ENCODE measurements around the gene NRG4. TPM values are rescaled to one million over a fixed set of nuclear protein-coding genes. Genes with fewer than 3 reads are reported as not detected.
A peak's percentile ranks its signal among the peaks of the same experiment; 100 is the strongest.

The NRG4 gene
- total and polyA plus RNA-seq, 9 of the 15 experiments (the other 6 are each of a cell fraction or from before 2014, with no cell fraction given), result 0.33 to 2.5 (median 0.76) TPM

- TF ChIP-seq ZNF318 (IDR thresholded peaks at IDR 0.05; ENCODE audit: borderline replicate concordance in 1 of 2, low read depth in 1 of 2), result no peak
- no peak for TF ChIP-seq ATF7 (IDR thresholded peaks at IDR 0.05)
- TF ChIP-seq DPF2 (IDR thresholded peaks at IDR 0.05), result no peak
These were observed 18.0 kb downstream of the NRG4 start (continued) for GRCh38 chr15:75994220-75994619.

GRCh38 chr15:75992897-75993296 is 19.3 kb downstream of the NRG4 start:
- no peaks in the 10 kb centered on the region for H3K79me2 ChIP-seq (ENCODE audit: control insufficient read depth, insufficient read depth, low read length)
- intact Hi-C loops (cut with micrococcal nuclease) (no loop called here), in situ Hi-C loops (cut with MboI) (no loop called here)
- POLR2A ChIA-PET, result interaction anchor here (0.8 kb wide), 1 partner anchor 687 kb away, joined by 3 read pairs; no protein-coding TSS in a partner anchor
- H3K27me3 ChIP-seq (ENCODE audit: control insufficient read depth in 2 of 2, insufficient read depth in 2 of 2, low read length in 2 of 2), result peaks cover 0 to 4% of the 10 kb centered on the region in 2 experiments; a peak in 1 of 5 replicates
- H3K4me2 ChIP-seq (ENCODE audit: insufficient read depth, low read length), result no peak overlapping the region
- no peaks in the 10 kb centered on the region for H3K9me1 ChIP-seq (ENCODE audit: control insufficient read depth, insufficient read depth, low read length)
- H3K36me3 ChIP-seq (ENCODE audit: control insufficient read depth, insufficient read depth, low read length), result no peaks in the 10 kb centered on the region
- no peak for FAIRE-seq
- CTCF ChIA-PET (ENCODE audit: low intra/inter-chr PET ratio), result no interaction called here
- no peak for ATAC-seq
- no peak overlapping the region for H3K27ac ChIP-seq (ENCODE audit: extremely low read depth, low read depth, low read length)
- no peak overlapping the region for H2AFZ ChIP-seq (ENCODE audit: low read depth, low read length)
- H3K4me3 ChIP-seq, result no peak overlapping the region
- BruUV-seq (replicated peaks), result no TSS peak
- no peaks in the 10 kb centered on the region for H3K4me1 ChIP-seq (replicated peaks in 1 of 2; ENCODE audit: control insufficient read depth in 2 of 2, insufficient read depth in 2 of 2, low read length in 2 of 2)
- no peaks in the 10 kb centered on the region for H3K9me3 ChIP-seq (replicated peaks; ENCODE audit: control insufficient read depth, insufficient read depth, low read depth, low read length)
- 0 out of 4 replicates have a peak, but pooled peaks of 1 of the 2 experiments have one; percentile 14 for TF ChIP-seq TRIM24 (IDR thresholded peaks at IDR 0.05)
- 0 out of 2 replicates have a peak, but pooled peaks have one; percentile 11 for TF ChIP-seq CEBPB (tag; IDR thresholded peaks at IDR 0.05)
- TF ChIP-seq ZNF212 (CRISPR knock-in tag; IDR thresholded peaks at IDR 0.05), result no peak
- no peak for TF ChIP-seq HLTF (IDR thresholded peaks at IDR 0.05)
- H3K9ac ChIP-seq (ENCODE audit: insufficient read depth in 1 of 2, low read depth in 2 of 2, low read length in 2 of 2), result no peak overlapping the region
- no peak for DNase-seq (ENCODE audit: extremely low read depth in 1 of 4, low spot score in 3 of 4)
- H4K20me1 ChIP-seq (replicated peaks; ENCODE audit: control insufficient read depth, insufficient read depth, low read length), result no peaks in the 10 kb centered on the region
